NCI-H345 (cell line): ENCODE measurements around the gene CTNNA3.

Experiments used
- DNase-seq: peaks from one replicate; lab custom pipeline; 2025; lab: John Stamatoyannopoulos, UW

The CTNNA3 gene

GRCh38 chr10:66218981-66219587, 1476.9 kb downstream of the CTNNA3 start:
- DNase-seq = no peak

DNA sequence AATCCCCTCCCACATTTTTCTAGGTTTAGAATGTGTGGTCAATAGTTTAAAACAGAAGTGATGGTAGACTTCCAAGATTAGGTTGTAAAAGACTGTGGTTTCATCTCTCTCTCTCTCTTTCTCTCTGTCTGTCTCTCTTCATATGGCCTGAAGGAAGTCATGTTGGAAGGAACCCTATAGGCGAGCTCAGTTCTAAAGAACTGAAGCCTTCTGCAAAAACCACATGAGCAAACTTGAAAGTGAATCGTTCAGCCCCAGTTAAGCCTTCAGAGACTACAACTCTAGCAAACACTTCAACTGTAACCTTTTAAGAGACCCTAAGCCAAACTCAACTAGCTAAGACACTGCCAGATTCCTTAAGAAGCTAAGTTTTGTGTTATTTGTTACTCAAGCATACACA, 1477.7 kb downstream of the CTNNA3 start:
- no peak for DNase-seq

GRCh38 chr10:66215920-66216319, 1480.1 kb downstream of the CTNNA3 start:
- no peak for DNase-seq

- DNase-seq = no peak
Observed at GRCh38 chr10:66214721-66215404, 1481.1 kb downstream of the CTNNA3 start.

- DNase-seq = no peak
Observed at GRCh38 chr10:66209025-66209424, 1487.0 kb downstream of the CTNNA3 start.

DNA sequence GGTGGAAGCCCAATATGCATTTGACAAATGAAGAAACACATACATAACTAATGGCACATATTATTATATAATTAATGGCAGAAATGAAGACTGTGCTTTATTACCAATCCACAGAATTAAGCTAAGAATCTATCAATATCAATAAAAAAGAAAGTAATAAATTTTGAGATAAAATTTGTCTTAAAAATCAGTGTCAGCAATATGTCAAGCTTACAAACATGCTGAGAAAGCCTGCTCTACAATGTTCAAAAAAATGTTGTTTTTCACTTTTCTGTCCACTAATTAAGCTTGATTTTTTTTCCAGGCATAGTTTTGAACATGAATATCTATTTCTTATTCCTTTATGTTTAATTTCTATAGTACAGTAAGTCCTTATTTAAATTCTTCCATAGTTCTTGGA, 1491.2 kb downstream of the CTNNA3 start:
- no peak for DNase-seq

- no peak for DNase-seq
Observed at GRCh38 chr10:66202101-66202500, 1493.9 kb downstream of the CTNNA3 start.

- DNase-seq = no peak
Observed at GRCh38 chr10:66192162-66192831, 1503.7 kb downstream of the CTNNA3 start.

GRCh38 chr10:66190413-66190812, 1505.6 kb downstream of the CTNNA3 start:
- DNase-seq = no peak

GRCh38 chr10:66189271-66189670, 1506.7 kb downstream of the CTNNA3 start:
- no peak for DNase-seq

GRCh38 chr10:66187053-66187733, 1508.8 kb downstream of the CTNNA3 start:
- DNase-seq = no peak

DNA sequence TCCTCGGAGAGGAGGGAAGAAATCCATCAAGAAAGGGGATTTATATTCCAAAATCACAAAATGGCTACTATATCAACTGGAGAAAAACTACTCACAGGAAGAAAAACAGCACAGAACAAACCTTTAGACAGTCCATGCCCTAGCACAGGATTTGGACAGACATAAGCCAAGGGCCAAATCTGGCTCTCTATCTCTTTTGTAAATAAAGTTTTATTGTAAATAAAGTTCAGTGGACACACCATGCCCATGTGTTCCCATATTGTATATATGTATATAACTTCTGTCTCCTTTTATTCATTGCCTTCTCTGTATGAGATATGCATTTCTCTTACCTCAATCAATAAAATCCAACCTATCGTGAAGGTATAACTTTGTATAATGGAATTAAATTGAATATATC, 1513.0 kb downstream of the CTNNA3 start:
- DNase-seq = no peak

GRCh38 chr10:66180581-66181318, 1515.2 kb downstream of the CTNNA3 start:
- DNase-seq = peak; percentile 31

- no peak for DNase-seq
Observed at GRCh38 chr10:66180021-66180420, 1516.0 kb downstream of the CTNNA3 start.

DNA sequence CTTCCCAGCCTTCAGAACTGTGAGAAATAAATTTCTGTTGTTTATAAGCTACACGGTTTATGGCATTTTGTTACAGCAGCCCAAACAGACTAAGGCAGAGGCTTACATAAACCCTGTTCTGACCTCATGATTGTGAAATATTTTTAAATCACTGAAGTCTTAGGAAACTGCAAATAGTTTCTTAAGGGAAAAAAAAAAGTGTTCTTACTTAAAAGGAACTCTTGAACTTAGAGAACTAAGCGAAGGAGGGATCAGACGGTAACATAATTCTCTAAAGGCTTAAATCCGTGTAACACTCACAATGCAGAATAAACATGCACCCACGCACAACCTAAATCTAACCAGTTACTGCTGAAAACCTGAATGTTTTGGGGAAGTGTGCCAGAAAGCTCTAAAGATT, 1519.2 kb downstream of the CTNNA3 start:
- DNase-seq = no peak

DNA sequence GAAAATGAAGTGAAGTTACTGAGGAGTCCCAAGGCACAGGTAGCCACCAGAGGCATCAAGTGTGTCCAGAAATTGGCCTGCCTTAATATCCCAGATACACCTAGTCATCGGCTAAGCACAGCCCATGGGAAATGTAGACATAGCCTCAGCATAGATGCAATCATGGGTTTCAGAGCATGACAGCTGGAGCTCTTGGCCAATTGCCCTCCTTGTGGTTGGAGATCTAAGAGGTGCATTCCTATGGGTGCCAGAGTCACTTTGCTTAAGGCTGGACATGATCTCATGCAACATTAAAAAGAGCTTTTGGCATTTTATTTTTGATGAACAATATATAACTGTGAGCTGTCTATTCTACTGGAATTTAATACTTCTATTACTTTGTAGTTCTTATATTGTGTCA, 1528.2 kb downstream of the CTNNA3 start:
- DNase-seq = no peak

DNA sequence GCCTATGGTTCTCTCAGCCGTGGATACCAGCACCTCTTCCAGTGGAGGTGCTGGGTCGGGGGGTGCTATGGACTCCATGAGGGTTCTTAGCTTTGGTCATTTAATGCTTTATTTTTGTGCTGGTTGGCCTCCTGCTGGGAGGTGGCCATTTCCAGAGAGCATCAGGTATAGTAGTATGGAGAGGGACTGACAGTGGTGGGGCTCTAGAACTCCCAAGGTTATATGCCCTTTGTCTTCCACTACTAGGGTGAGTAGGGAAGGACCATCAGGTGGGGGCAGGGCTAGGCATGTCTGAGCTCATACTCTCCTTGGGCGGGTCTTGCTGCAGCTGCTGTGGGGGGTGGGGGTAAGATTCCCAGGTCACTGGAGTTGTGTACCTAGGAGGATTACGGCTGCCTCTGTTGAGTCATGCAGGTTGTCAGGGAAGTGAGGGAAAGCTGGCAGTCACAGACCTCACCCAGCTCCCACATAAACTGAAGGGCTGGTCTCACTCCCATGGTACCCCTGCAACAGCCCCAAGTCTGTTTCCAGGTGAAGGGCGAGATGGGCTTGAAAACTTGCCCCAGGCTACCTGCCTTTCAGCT, 1533.3 kb downstream of the CTNNA3 start:
- no peak for DNase-seq

GRCh38 chr10:66151346-66151745, 1544.6 kb downstream of the CTNNA3 start:
- no peak for DNase-seq

- DNase-seq = no peak
Observed at GRCh38 chr10:66148312-66148711, 1547.7 kb downstream of the CTNNA3 start.

GRCh38 chr10:66144016-66144415, 1552.0 kb downstream of the CTNNA3 start:
- DNase-seq = no peak

- no peak for DNase-seq
Observed at GRCh38 chr10:66102756-66103155, 1593.2 kb downstream of the CTNNA3 start.
